ENCODE results near the gene KLF7. TPM values are rescaled to one million over a fixed set of nuclear protein-coding genes. Genes with fewer than 3 reads are reported as not detected.
A peak's percentile ranks its signal among the peaks of the same experiment; 100 is the strongest.

Gene KLF7
- polyA plus RNA-seq, 1 donor from 2014 or later, result 31.5 TPM

DNA sequence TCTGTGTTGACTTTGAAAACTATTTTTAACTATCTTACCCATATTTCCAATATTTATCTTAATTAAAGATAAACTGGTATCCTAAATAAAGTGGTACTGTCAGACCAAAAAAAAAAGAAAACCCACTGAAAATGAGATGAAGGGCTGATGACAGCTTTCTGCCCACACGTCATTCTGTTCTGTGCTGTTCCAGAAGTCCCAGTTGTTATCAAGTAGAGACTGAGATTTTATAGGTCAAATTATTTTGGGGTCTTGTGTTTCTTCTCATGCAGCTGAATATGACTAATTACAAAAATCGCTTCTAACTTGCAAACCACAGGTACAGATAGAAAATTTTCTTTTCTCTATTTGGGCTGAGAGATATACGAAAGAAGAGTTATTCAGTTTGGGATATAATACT, 48.7 kb upstream of the KLF7 start:
- H3F3A ChIP-seq (ENCODE audit: insufficient read depth, low read length, poor library complexity, severe bottlenecking), result no peaks in the 10 kb centered on the region
- H3K27me3 ChIP-seq (ENCODE audit: insufficient read depth, low read depth, low read length), result no peaks in the 10 kb centered on the region
- no peak overlapping the region for H3K9ac ChIP-seq (ENCODE audit: low read length)
- H3K4me3 ChIP-seq (ENCODE audit: low read length), result no peak overlapping the region
- no peak overlapping the region for H3K4me2 ChIP-seq (ENCODE audit: low read length)
- no peak overlapping the region for H3K27ac ChIP-seq (ENCODE audit: low read length)
- no peaks in the 10 kb centered on the region for H3K36me3 ChIP-seq (ENCODE audit: insufficient read depth, low read length)
- no peak overlapping the region for H2AFZ ChIP-seq (ENCODE audit: low read depth, low read length)
- TF ChIP-seq SMC3 (conservative IDR thresholded peaks at IDR 0.05; ENCODE audit: poor library complexity) (no peak), CTCF (IDR thresholded peaks at IDR 0.05; ENCODE audit: poor library complexity, severe bottlenecking) (no peak), POLR2AphosphoS5 (IDR thresholded peaks at IDR 0.05) (no peak), TAF1 (IDR thresholded peaks at IDR 0.05; ENCODE audit: low read depth) (no peak)
- TF ChIP-seq, protein P1, sequence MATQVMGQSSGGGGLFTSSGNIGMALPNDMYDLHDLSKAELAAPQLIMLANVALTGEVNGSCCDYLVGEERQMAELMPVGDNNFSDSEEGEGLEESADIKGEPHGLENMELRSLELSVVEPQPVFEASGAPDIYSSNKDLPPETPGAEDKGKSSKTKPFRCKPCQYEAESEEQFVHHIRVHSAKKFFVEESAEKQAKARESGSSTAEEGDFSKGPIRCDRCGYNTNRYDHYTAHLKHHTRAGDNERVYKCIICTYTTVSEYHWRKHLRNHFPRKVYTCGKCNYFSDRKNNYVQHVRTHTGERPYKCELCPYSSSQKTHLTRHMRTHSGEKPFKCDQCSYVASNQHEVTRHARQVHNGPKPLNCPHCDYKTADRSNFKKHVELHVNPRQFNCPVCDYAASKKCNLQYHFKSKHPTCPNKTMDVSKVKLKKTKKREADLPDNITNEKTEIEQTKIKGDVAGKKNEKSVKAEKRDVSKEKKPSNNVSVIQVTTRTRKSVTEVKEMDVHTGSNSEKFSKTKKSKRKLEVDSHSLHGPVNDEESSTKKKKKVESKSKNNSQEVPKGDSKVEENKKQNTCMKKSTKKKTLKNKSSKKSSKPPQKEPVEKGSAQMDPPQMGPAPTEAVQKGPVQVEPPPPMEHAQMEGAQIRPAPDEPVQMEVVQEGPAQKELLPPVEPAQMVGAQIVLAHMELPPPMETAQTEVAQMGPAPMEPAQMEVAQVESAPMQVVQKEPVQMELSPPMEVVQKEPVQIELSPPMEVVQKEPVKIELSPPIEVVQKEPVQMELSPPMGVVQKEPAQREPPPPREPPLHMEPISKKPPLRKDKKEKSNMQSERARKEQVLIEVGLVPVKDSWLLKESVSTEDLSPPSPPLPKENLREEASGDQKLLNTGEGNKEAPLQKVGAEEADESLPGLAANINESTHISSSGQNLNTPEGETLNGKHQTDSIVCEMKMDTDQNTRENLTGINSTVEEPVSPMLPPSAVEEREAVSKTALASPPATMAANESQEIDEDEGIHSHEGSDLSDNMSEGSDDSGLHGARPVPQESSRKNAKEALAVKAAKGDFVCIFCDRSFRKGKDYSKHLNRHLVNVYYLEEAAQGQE (IDR thresholded peaks at IDR 0.05; ENCODE audit: borderline replicate concordance), result no peak
- H3K79me2 ChIP-seq (replicated peaks; ENCODE audit: insufficient read depth, low read length), result no peaks in the 10 kb centered on the region
- H3K9me3 ChIP-seq (ENCODE audit: low read length), result no peaks in the 10 kb centered on the region
- no peaks in the 10 kb centered on the region for H4K20me1 ChIP-seq (ENCODE audit: insufficient read depth)
- no peaks in the 10 kb centered on the region for H3K9me2 ChIP-seq (ENCODE audit: insufficient read depth, low read length)

DNA sequence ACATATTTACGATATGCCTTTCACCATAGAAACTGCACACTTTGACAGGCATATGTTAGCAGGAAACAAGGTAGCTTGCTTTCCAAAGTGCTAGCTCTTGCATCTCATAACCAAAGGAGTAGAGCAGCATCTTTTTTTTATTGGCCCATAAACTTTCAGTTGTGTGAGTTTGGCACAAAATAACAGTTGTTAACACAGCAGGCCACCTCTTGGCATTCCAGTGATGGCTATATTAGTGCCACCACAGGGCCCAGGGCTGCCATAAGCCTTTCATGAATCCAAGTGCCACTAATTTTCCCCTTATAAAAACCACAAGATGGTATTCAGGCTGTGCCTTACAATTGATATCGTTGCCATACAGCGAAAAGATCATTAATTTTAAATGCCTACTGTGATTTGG, 40.3 kb upstream of the KLF7 start:
- Histone ChIP-seq H4K20me1 (ENCODE audit: insufficient read depth) (no peaks in the 10 kb centered on the region), H3K9me3 (ENCODE audit: low read length) (no peaks in the 10 kb centered on the region), H3K9me2 (ENCODE audit: insufficient read depth, low read length) (no peaks in the 10 kb centered on the region), H3K27ac (ENCODE audit: low read length) (peak overlapping the region; percentile 37), H2AFZ (ENCODE audit: low read depth, low read length) (no peak overlapping the region), H3K27me3 (ENCODE audit: insufficient read depth, low read depth, low read length) (no peaks in the 10 kb centered on the region), H3F3A (ENCODE audit: insufficient read depth, low read length, poor library complexity, severe bottlenecking) (no peaks in the 10 kb centered on the region), H3K9ac (ENCODE audit: low read length) (no peak overlapping the region), H3K4me3 (ENCODE audit: low read length) (no peak overlapping the region), H3K79me2 (replicated peaks; ENCODE audit: insufficient read depth, low read length) (no peaks in the 10 kb centered on the region), H3K36me3 (ENCODE audit: insufficient read depth, low read length) (no peaks in the 10 kb centered on the region), H3K4me2 (ENCODE audit: low read length) (no peak overlapping the region)
- TF ChIP-seq SMC3 (conservative IDR thresholded peaks at IDR 0.05; ENCODE audit: poor library complexity) (no peak), EZH2 (IDR thresholded peaks at IDR 0.05; ENCODE audit: borderline replicate concordance, insufficient read depth, low read length, poor library complexity, severe bottlenecking) (no peak), TAF1 (IDR thresholded peaks at IDR 0.05; ENCODE audit: low read depth) (no peak), POLR2AphosphoS5 (IDR thresholded peaks at IDR 0.05) (no peak), RAD21 (conservative IDR thresholded peaks at IDR 0.05) (no peak), CTCF (IDR thresholded peaks at IDR 0.05; ENCODE audit: poor library complexity, severe bottlenecking) (no peak), EP300 (conservative IDR thresholded peaks at IDR 0.05; ENCODE audit: poor library complexity, severe bottlenecking) (no peak), MXI1 (conservative IDR thresholded peaks at IDR 0.05; ENCODE audit: poor library complexity, severe bottlenecking) (no peak)
